ENCODE data around the gene IPMK. TPM values are rescaled to one million over a fixed set of nuclear protein-coding genes. Genes with fewer than 3 reads are reported as not detected.
A peak's percentile ranks its signal among the peaks of the same experiment; 100 is the strongest.
"Not testable (repeated sequence)": the region's sequence is repeated elsewhere in the genome, so short reads cannot be mapped to it uniquely, and the experiment has no call there.

The IPMK gene
- total and polyA plus RNA-seq, 2 donors from 2014 or later = 1.7 to 5.0 TPM

DNA sequence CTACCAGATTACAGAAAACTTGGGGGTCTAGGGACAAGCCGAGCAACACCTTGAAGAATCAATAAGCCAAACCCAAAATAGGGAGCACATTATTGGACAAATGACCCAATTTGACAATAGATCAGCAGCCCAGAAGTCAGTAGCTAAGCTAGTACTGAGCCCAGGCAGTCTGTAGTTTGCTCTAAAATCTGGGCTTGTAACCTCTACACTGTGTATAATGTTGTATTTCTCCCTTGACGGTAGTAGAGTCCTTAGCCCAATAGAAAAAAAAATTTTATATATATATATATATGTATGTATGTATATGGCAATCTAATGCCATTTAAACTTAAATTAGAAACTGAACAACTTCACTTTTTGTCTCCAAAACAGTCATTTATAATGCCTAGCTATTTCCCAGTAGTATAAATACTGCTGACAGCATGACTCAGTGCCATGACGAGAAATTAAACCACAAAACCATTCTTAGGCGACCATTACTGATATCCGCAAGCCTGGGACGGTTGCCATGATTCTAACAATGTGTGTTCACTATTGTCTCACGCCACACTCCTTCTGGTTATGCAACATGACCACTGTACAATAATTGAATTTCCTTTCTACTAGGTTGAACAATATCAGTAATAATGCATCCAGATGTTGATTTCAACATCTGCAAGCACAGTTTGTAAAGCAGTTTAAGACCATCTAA lies 110.5 kb downstream of the IPMK start:
- TF ChIP-seq, protein P1, sequence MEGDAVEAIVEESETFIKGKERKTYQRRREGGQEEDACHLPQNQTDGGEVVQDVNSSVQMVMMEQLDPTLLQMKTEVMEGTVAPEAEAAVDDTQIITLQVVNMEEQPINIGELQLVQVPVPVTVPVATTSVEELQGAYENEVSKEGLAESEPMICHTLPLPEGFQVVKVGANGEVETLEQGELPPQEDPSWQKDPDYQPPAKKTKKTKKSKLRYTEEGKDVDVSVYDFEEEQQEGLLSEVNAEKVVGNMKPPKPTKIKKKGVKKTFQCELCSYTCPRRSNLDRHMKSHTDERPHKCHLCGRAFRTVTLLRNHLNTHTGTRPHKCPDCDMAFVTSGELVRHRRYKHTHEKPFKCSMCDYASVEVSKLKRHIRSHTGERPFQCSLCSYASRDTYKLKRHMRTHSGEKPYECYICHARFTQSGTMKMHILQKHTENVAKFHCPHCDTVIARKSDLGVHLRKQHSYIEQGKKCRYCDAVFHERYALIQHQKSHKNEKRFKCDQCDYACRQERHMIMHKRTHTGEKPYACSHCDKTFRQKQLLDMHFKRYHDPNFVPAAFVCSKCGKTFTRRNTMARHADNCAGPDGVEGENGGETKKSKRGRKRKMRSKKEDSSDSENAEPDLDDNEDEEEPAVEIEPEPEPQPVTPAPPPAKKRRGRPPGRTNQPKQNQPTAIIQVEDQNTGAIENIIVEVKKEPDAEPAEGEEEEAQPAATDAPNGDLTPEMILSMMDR (IDR thresholded peaks at IDR 0.05; ENCODE audit: borderline replicate concordance, extremely low read depth, insufficient read depth) = no peak
- Histone ChIP-seq H3K27ac (ENCODE audit: low read depth in 2 of 2, low read length in 2 of 2) (no peak overlapping the region), H3K9ac (ENCODE audit: low read length in 3 of 3) (no peak overlapping the region), H3K4me1 (ENCODE audit: control insufficient read depth in 2 of 3, insufficient read depth in 2 of 3, low read depth in 1 of 3, low read length in 3 of 3) (no peaks in the 10 kb centered on the region), H3K4me3 (ENCODE audit: low read length in 3 of 3) (no peak overlapping the region), H3K36me3 (ENCODE audit: control insufficient read depth in 2 of 3, insufficient read depth in 3 of 3, low read length in 3 of 3) (no peaks in the 10 kb centered on the region), H3K9me3 (ENCODE audit: control insufficient read depth in 2 of 3, insufficient read depth in 1 of 3, low read length in 3 of 3) (no peaks in the 10 kb centered on the region), H3K27me3 (ENCODE audit: control insufficient read depth, insufficient read depth, low read length) (no peaks in the 10 kb centered on the region)
- intact Hi-C loops (cut with DNase I) = no loop called here
- FAIRE-seq (no peak), DNase-seq (no peak)

DNA sequence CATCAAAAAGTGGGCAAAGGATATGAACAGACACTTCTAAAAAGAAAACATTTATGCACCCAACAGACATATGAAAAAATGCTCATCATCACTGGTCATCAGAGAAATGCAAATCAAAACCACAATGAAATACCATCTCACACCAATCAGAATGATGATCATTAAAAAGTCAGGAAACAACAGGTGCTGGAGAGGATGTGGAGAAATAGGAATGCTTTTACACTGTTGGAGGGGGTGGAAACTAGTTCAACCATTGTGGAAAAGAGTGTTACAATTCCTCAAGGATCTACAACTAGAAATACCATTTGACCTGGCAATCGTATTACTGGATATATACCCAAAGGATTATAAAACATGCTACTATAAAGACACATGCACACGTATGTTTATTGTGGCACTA lies 111.8 kb downstream of the IPMK start:
- H3K9ac ChIP-seq (ENCODE audit: low read length in 3 of 3); H3K27ac ChIP-seq (ENCODE audit: low read depth in 2 of 2, low read length in 2 of 2); H3K9me3 ChIP-seq (ENCODE audit: control insufficient read depth in 2 of 3, insufficient read depth in 1 of 3, low read length in 3 of 3); H3K36me3 ChIP-seq (ENCODE audit: control insufficient read depth in 2 of 3, insufficient read depth in 3 of 3, low read length in 3 of 3); H3K4me1 ChIP-seq (ENCODE audit: control insufficient read depth in 2 of 3, insufficient read depth in 2 of 3, low read depth in 1 of 3, low read length in 3 of 3); H3K27me3 ChIP-seq (ENCODE audit: control insufficient read depth, insufficient read depth, low read length); intact Hi-C loops (cut with DNase I); FAIRE-seq; H3K4me3 ChIP-seq (ENCODE audit: low read length in 3 of 3); DNase-seq: not testable (repeated sequence)

DNA sequence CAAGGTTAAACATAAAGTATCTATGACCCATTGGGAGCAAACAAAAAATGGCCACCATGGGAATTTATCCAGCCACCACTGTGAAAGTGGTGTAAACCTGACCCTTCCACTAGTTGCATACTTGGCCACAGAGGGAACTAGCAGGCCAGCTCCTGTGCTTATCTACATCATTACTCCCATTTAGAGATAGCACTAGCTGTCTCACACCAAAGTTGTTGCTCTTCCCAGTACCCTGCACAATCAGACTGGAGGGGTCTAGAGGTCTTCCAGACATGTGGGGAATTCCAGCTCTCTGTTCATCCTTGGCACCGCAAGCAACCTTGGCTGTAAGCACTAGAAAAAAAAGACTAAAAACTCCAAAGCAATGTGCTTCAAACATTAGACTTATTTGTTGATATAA lies 113.9 kb downstream of the IPMK start:
- Histone ChIP-seq H3K36me3 (ENCODE audit: control insufficient read depth in 2 of 3, insufficient read depth in 3 of 3, low read length in 3 of 3) (no peaks in the 10 kb centered on the region), H3K4me1 (ENCODE audit: control insufficient read depth in 2 of 3, insufficient read depth in 2 of 3, low read depth in 1 of 3, low read length in 3 of 3) (no peaks in the 10 kb centered on the region), H3K4me3 (ENCODE audit: low read length in 3 of 3) (no peak overlapping the region), H3K27me3 (ENCODE audit: control insufficient read depth, insufficient read depth, low read length) (no peaks in the 10 kb centered on the region), H3K9ac (ENCODE audit: low read length in 3 of 3) (no peak overlapping the region), H3K9me3 (ENCODE audit: control insufficient read depth in 2 of 3, insufficient read depth in 1 of 3, low read length in 3 of 3) (no peaks in the 10 kb centered on the region), H3K27ac (ENCODE audit: low read depth in 2 of 2, low read length in 2 of 2) (no peak overlapping the region)
- FAIRE-seq (no peak), DNase-seq (no peak)
- TF ChIP-seq, protein P1 (IDR thresholded peaks at IDR 0.05; ENCODE audit: borderline replicate concordance, extremely low read depth, insufficient read depth) = no peak
- intact Hi-C loops (cut with DNase I) = no loop called here

DNA sequence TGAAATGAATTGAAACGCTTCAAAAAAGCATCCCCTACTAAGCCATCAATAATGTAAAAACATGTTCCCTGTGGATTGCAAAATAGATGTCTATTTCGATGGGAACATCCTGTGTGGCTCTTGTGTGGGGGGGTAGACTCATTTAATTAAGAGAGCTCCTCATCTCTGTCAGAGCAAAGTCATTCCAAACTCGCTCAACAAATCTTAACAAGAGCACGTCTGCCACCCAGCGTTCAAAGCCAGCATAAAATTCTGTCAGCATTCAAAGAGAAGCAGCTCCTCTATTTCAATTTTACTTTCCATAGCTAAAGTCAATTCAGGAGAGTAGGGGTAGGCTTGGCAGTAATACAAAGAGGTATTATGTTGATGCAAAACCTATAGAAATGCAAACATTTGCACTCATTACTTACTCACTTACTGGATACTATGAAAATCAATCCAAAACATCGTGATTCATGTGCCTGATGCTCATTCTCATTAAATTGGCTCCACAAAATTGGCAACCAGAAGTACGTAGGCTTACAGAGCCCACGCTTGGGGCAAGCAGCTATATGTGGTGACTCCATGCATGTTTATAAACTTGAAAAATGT lies 114.9 kb downstream of the IPMK start:
- no peaks in the 10 kb centered on the region for H3K36me3 ChIP-seq (ENCODE audit: control insufficient read depth in 2 of 3, insufficient read depth in 3 of 3, low read length in 3 of 3)
- H3K4me3 ChIP-seq (ENCODE audit: low read length in 3 of 3) = no peak overlapping the region
- TF ChIP-seq, protein P1 (IDR thresholded peaks at IDR 0.05; ENCODE audit: borderline replicate concordance, extremely low read depth, insufficient read depth) = peak; percentile 63
- DNase-seq (peak in 3 of 5 donors; percentile 37 to 76 (median 62)), FAIRE-seq (peak; percentile 3)
- H3K9me3 ChIP-seq (ENCODE audit: control insufficient read depth in 2 of 3, insufficient read depth in 1 of 3, low read length in 3 of 3) = no peaks in the 10 kb centered on the region
- intact Hi-C loops (cut with DNase I) = no loop called here
- H3K27ac ChIP-seq (ENCODE audit: low read depth in 2 of 2, low read length in 2 of 2) = no peak overlapping the region
- no peaks in the 10 kb centered on the region for H3K27me3 ChIP-seq (ENCODE audit: control insufficient read depth, insufficient read depth, low read length)
- H3K9ac ChIP-seq (ENCODE audit: low read length in 3 of 3) = no peak overlapping the region
- H3K4me1 ChIP-seq (ENCODE audit: control insufficient read depth in 2 of 3, insufficient read depth in 2 of 3, low read depth in 1 of 3, low read length in 3 of 3) = no peaks in the 10 kb centered on the region
